ENCODE measurements around the gene LRRN4CL. TPM values are rescaled to one million over a fixed set of nuclear protein-coding genes. Genes with fewer than 3 reads are reported as not detected.
A peak's percentile ranks its signal among the peaks of the same experiment; 100 is the strongest.

Gene LRRN4CL
- total and polyA plus RNA-seq, 2 of the 4 experiments (the other 2 are of a cell fraction): 0.36 to 0.84 TPM

- peaks cover 8% of the 10 kb centered on the region for H3K4me1 ChIP-seq (ENCODE audit: control insufficient read depth, insufficient read depth, low read length)
- peaks cover 5 to 23% of the 10 kb centered on the region in 2 experiments; a peak in 3 of 4 replicates for H3K79me1 ChIP-seq (ENCODE audit: low read depth in 1 of 2, low read length in 2 of 2)
- peak overlapping the region; percentile 40 for H2BK5ac ChIP-seq (ENCODE audit: low read depth, low read length, poor library complexity, severe bottlenecking)
- H3K4ac ChIP-seq (ENCODE audit: low read depth, low read length): peak overlapping the region; percentile 31; the same call in 1 of the 2 replicates
- H2AK9ac ChIP-seq (replicated peaks; ENCODE audit: low read depth, low read length, poor library complexity): peak overlapping the region; percentile 92
- no peak overlapping the region for H3K56ac ChIP-seq (ENCODE audit: extremely low read depth, insufficient read depth, low read length)
- WGBS, 2 experiments (ENCODE audit: extremely low coverage in 2 of 2, insufficient read length in 1 of 2): no CpG with 5 or more reads among the region's 4 CpGs
- DNase-seq (peak; percentile 87), ATAC-seq (ENCODE audit: low read depth) (peak; percentile 93)
- POLR2A ChIA-PET (ENCODE audit: unreplicated experiment): interaction anchor here (0.8 to 1.6 kb wide), 6 partner anchors 8 to 28 kb away, joined by 3 to 10 read pairs (median 4); partner anchors contain the start of genes C11orf98, CSKMT, INTS5 and LBHD1
- H3K27ac ChIP-seq (ENCODE audit: insufficient read depth, low read length): peak overlapping the region; percentile 12; the same call in 1 of the 2 replicates
- TF ChIP-seq CTCF (conservative IDR thresholded peaks at IDR 0.05; ENCODE audit: low read depth, low read length) (peak; percentile 65), USF2 (IDR thresholded peaks at IDR 0.05; ENCODE audit: low read depth, low read length) (no peak), FOS (IDR thresholded peaks at IDR 0.05; ENCODE audit: low read depth, low read length) (no peak), RAD21 (IDR thresholded peaks at IDR 0.05; ENCODE audit: low read length) (peak; percentile 61), RCOR1 (IDR thresholded peaks at IDR 0.05; ENCODE audit: insufficient replicate concordance, low read length) (no peak), POLR2A (IDR thresholded peaks at IDR 0.05; ENCODE audit: low read depth, low read length) (no peak), ELK1 (IDR thresholded peaks at IDR 0.05; ENCODE audit: borderline replicate concordance, low read depth, low read length) (no peak), RFX5 (IDR thresholded peaks at IDR 0.05; ENCODE audit: low read depth, low read length) (no peak), BHLHE40 (IDR thresholded peaks at IDR 0.05; ENCODE audit: low read depth, low read length) (no peak), SMC3 (IDR thresholded peaks at IDR 0.05; ENCODE audit: low read depth, low read length) (peak; percentile 43), CEBPB (IDR thresholded peaks at IDR 0.05; ENCODE audit: low read depth, low read length) (peak; percentile 54; the same call in 1 of the 2 replicates)
- H3K14ac ChIP-seq (replicated peaks; ENCODE audit: low read depth, low read length): no peak overlapping the region
- intact Hi-C loops (cut with micrococcal nuclease): loop anchor here (2.0 kb wide), 1 partner anchor 14 kb away; no protein-coding TSS in a partner anchor
- no peak overlapping the region for H3K9ac ChIP-seq (ENCODE audit: low read depth, low read length)
- peaks cover 15% of the 10 kb centered on the region for H3K36me3 ChIP-seq (ENCODE audit: control insufficient read depth, insufficient read depth, low read length)
- 0 out of 2 replicates have a peak overlapping the region, but pooled peaks have one; percentile 26 for H2BK20ac ChIP-seq (ENCODE audit: low read depth, low read length)
- H3K9me3 ChIP-seq (ENCODE audit: control insufficient read depth, insufficient read depth, low read length): no peaks in the 10 kb centered on the region
- H4K91ac ChIP-seq (ENCODE audit: insufficient read depth, low read depth, low read length): peak overlapping the region; percentile 66
- no peak overlapping the region for H2BK15ac ChIP-seq (ENCODE audit: low read depth, low read length)
- peak overlapping the region; percentile 20; the same call in 1 of the 2 replicates for H2BK120ac ChIP-seq (ENCODE audit: low read depth, low read length)
- in situ Hi-C loops (cut with MboI; ENCODE audit: low sequenced_read_pairs): no loop called here
- no peak overlapping the region for H3K4me3 ChIP-seq (ENCODE audit: insufficient read depth, low read depth, low read length)
- CTCF ChIA-PET: interaction anchor here (0.7 to 2.0 kb wide), 7 partner anchors 9 to 286 kb away, joined by 3 to 11 read pairs (median 5); partner anchors contain the start of gene LRRN4CL
- dilution Hi-C loops (cut with HindIII; ENCODE audit: low sequenced_read_pairs, unreplicated experiment): no loop called here
- H2AK5ac ChIP-seq (ENCODE audit: low read depth, low read length): no peak overlapping the region
- H4K5ac ChIP-seq (ENCODE audit: low read depth, low read length): peak overlapping the region; percentile 59; the same call in 1 of the 2 replicates
- BruUV-seq (replicated peaks): no TSS peak
- H3K9me1 ChIP-seq (ENCODE audit: insufficient read depth, low read length): peaks cover 4% of the 10 kb centered on the region; the same call in 1 of the 2 replicates
- H4K8ac ChIP-seq (ENCODE audit: low read depth in 2 of 2, low read length in 2 of 2): peak overlapping the region in 1 of 2 experiments; percentile 54; a peak in 2 of 4 replicates
- no peak overlapping the region for H3K23ac ChIP-seq (ENCODE audit: low read depth, low read length)
- no peak overlapping the region for H3K18ac ChIP-seq (ENCODE audit: low read depth, low read length)
- H2AFZ ChIP-seq (replicated peaks; ENCODE audit: low read length, poor library complexity): peak overlapping the region; percentile 87
- no peak overlapping the region for H3K4me2 ChIP-seq (ENCODE audit: low read depth, low read length)
- no peaks in the 10 kb centered on the region for H4K20me1 ChIP-seq (ENCODE audit: insufficient read depth, low read length)
- no peaks in the 10 kb centered on the region for H3K27me3 ChIP-seq (ENCODE audit: control insufficient read depth, insufficient read depth, low read length)
Observed at GRCh38 chr11:62680825-62681240, 8.5 kb downstream of the LRRN4CL start.
